Coronary artery (tissue), 2 donors: ENCODE measurements around the gene TRIM8.

Source experiments
- DNase-seq: peaks from one replicate; pipeline ENCODE4 v3.0.0-alpha.2; 2017; ENCODE audit warnings: low spot score
- H3K27ac ChIP-seq, 2 donors: fragments of 200-600 bp; sonication (generic); one replicate each; pipeline ENCODE4 v1.5.1; 2016 to 2019
- H3K4me3 ChIP-seq: fragments of 200-600 bp; sonication (generic); 2 replicates; pipeline ENCODE4 v1.5.1; 2016; ENCODE audit warnings: mild to moderate bottlenecking, moderate library complexity
- CTCF ChIP-seq: fragments of 200-600 bp; sonication (generic); IDR thresholded peaks from one replicate; pipeline ENCODE4 v1.5.1; 2019; ENCODE audit warnings: antibody characterized with exemption

Gene TRIM8

DNA sequence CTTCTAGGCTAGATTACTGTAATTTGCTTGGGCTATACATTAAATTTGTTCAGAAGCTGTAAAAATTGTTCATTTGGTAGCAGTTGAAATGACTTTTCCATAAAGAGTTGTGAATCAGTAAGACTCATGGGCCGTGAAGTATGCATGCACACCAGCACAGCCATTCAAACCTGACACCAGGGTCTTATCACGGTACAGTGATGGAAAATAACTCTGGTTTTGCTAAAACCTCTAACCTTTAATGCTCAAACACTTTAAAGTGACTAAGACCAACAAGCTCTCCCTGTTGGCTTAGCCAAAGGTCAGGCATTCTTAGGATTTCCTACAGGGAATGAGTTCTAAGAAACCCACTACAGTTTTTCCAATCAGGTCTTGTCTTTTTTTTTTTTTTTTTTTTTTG, 58.5 kb downstream of the TRIM8 start:
- DNase-seq: no peak
- no peak overlapping the region for H3K27ac ChIP-seq
- no peak for TF ChIP-seq CTCF
- H3K4me3 ChIP-seq: no peak overlapping the region

- DNase-seq: no peak
- H3K4me3 ChIP-seq: no peak overlapping the region
- H3K27ac ChIP-seq: no peak overlapping the region
- TF ChIP-seq CTCF: no peak
These were observed 60.6 kb downstream of the TRIM8 start for GRCh38 chr10:102704915-102705314.

- H3K27ac ChIP-seq: no peak overlapping the region
- no peak for DNase-seq
- TF ChIP-seq CTCF: no peak
- no peak overlapping the region for H3K4me3 ChIP-seq
These were observed 61.3 kb downstream of the TRIM8 start for GRCh38 chr10:102705531-102705930.
